ENCODE results near the gene TSNAX. TPM values are rescaled to one million over a fixed set of nuclear protein-coding genes. Genes with fewer than 3 reads are reported as not detected.
A peak's percentile ranks its signal among the peaks of the same experiment; 100 is the strongest.

Gene TSNAX
- total and polyA plus RNA-seq, 9 of the 15 experiments (the other 6 are each of a cell fraction or from before 2014, with no cell fraction given) = 33.8 to 102 (median 61.2) TPM

DNA sequence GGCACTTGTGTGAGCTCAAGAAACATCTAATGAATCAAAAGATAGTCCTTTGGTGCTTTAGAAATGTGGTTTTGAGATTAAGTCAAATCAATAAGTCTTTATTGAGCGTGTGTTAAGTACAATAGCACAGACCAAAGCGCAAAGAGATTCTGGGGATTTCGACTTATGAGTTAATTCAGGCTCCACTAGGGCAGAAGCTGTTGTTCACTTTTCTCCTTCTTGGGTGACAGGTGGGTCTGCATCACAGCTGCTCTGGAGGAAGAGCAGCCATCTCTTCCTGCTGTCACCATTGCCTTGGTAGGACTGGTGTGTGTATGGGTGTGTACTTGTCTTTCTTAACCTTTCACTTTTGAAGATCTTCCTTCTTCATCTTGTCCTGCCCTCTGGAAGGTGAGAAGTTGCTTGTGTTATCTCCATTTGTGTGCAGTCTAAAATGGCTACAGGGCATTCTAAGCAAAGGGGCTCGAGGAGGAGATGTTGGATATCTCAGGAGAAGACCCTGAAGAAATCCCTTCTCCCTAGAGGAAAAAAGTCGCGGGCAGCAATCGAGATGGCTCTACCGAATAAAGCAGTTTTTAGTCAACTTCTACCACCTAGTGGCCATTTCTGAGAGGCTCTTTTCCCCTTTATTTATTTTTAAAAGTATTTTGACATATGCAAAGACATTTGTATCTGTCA lies 75.3 kb downstream of the TSNAX start (continued):
- TF ChIP-seq SMARCA4 (IDR thresholded peaks at IDR 0.05) = 0 out of 2 replicates have a peak, but pooled peaks have one; percentile 14
- no peak for TF ChIP-seq CBX1 (IDR thresholded peaks at IDR 0.05; ENCODE audit: low read depth)
- TF ChIP-seq, protein P1, sequence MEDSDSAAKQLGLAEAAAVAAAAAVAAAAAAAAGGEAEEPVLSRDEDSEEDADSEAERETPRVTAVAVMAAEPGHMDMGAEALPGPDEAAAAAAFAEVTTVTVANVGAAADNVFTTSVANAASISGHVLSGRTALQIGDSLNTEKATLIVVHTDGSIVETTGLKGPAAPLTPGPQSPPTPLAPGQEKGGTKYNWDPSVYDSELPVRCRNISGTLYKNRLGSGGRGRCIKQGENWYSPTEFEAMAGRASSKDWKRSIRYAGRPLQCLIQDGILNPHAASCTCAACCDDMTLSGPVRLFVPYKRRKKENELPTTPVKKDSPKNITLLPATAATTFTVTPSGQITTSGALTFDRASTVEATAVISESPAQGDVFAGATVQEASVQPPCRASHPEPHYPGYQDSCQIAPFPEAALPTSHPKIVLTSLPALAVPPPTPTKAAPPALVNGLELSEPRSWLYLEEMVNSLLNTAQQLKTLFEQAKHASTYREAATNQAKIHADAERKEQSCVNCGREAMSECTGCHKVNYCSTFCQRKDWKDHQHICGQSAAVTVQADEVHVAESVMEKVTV (CRISPR knock-in tag; IDR thresholded peaks at IDR 0.05) = peak; percentile 93
- TF ChIP-seq ZFP30 (CRISPR knock-in tag; IDR thresholded peaks at IDR 0.05; ENCODE audit: borderline replicate concordance) = no peak
- TF ChIP-seq, protein P2, sequence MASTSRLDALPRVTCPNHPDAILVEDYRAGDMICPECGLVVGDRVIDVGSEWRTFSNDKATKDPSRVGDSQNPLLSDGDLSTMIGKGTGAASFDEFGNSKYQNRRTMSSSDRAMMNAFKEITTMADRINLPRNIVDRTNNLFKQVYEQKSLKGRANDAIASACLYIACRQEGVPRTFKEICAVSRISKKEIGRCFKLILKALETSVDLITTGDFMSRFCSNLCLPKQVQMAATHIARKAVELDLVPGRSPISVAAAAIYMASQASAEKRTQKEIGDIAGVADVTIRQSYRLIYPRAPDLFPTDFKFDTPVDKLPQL (IDR thresholded peaks at IDR 0.05; ENCODE audit: extremely low read depth, insufficient read length) = no peak
- TF ChIP-seq MXI1 (IDR thresholded peaks at IDR 0.05; ENCODE audit: low read depth, low read length) = no peak
- TF ChIP-seq ARID2 (IDR thresholded peaks at IDR 0.05) = 0 out of 2 replicates have a peak, but pooled peaks have one; percentile 23
- TF ChIP-seq, protein P3, sequence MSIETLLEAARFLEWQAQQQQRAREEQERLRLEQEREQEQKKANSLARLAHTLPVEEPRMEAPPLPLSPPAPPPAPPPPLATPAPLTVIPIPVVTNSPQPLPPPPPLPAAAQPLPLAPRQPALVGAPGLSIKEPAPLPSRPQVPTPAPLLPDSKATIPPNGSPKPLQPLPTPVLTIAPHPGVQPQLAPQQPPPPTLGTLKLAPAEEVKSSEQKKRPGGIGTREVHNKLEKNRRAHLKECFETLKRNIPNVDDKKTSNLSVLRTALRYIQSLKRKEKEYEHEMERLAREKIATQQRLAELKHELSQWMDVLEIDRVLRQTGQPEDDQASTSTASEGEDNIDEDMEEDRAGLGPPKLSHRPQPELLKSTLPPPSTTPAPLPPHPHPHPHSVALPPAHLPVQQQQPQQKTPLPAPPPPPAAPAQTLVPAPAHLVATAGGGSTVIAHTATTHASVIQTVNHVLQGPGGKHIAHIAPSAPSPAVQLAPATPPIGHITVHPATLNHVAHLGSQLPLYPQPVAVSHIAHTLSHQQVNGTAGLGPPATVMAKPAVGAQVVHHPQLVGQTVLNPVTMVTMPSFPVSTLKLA (conservative IDR thresholded peaks at IDR 0.05) = peak in 1 of 2 experiments; percentile 25; a peak in 1 of 4 replicates
- no peak for TF ChIP-seq HDAC6 (IDR thresholded peaks at IDR 0.05; ENCODE audit: low read depth, low read length)
- TF ChIP-seq, protein P4, sequence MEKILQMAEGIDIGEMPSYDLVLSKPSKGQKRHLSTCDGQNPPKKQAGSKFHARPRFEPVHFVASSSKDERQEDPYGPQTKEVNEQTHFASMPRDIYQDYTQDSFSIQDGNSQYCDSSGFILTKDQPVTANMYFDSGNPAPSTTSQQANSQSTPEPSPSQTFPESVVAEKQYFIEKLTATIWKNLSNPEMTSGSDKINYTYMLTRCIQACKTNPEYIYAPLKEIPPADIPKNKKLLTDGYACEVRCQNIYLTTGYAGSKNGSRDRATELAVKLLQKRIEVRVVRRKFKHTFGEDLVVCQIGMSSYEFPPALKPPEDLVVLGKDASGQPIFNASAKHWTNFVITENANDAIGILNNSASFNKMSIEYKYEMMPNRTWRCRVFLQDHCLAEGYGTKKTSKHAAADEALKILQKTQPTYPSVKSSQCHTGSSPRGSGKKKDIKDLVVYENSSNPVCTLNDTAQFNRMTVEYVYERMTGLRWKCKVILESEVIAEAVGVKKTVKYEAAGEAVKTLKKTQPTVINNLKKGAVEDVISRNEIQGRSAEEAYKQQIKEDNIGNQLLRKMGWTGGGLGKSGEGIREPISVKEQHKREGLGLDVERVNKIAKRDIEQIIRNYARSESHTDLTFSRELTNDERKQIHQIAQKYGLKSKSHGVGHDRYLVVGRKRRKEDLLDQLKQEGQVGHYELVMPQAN (IDR thresholded peaks at IDR 0.05; ENCODE audit: borderline replicate concordance) = peak; percentile 38; the same call in 1 of the 2 replicates
- no peak for TF ChIP-seq NELFE (IDR thresholded peaks at IDR 0.05; ENCODE audit: insufficient read depth, insufficient read length)
- 0 out of 2 replicates have a peak, but pooled peaks have one; percentile 32 for TF ChIP-seq KLF16 (IDR thresholded peaks at IDR 0.05)
- TF ChIP-seq, protein P5, sequence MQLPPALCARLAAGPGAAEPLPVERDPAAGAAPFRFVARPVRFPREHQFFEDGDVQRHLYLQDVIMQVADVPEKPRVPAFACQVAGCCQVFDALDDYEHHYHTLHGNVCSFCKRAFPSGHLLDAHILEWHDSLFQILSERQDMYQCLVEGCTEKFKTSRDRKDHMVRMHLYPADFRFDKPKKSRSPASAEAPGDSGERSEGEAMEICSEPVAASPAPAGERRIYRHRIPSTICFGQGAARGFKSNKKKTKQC (CRISPR knock-in tag; IDR thresholded peaks at IDR 0.05) = no peak
- peak; percentile 50; the same call in 1 of the 2 replicates for TF ChIP-seq CTBP1 (IDR thresholded peaks at IDR 0.05; ENCODE audit: borderline replicate concordance)
- TF ChIP-seq SOX6 (IDR thresholded peaks at IDR 0.05) = 0 out of 2 replicates have a peak, but pooled peaks have one; percentile 15
- TF ChIP-seq SMC3 (conservative IDR thresholded peaks at IDR 0.05; ENCODE audit: insufficient read depth, low read depth, low read length) = peak; percentile 61; the same call in 1 of the 2 replicates
- TF ChIP-seq, protein P6, sequence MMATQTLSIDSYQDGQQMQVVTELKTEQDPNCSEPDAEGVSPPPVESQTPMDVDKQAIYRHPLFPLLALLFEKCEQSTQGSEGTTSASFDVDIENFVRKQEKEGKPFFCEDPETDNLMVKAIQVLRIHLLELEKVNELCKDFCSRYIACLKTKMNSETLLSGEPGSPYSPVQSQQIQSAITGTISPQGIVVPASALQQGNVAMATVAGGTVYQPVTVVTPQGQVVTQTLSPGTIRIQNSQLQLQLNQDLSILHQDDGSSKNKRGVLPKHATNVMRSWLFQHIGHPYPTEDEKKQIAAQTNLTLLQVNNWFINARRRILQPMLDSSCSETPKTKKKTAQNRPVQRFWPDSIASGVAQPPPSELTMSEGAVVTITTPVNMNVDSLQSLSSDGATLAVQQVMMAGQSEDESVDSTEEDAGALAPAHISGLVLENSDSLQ (IDR thresholded peaks at IDR 0.05) = peak; percentile 87
- 0 out of 2 replicates have a peak, but pooled peaks have one; percentile 22 for TF ChIP-seq L3MBTL2 (IDR thresholded peaks at IDR 0.05)
- peak in 1 of 3 experiments; percentile 31 for TF ChIP-seq YY1 (IDR thresholded peaks at IDR 0.05; ENCODE audit: borderline replicate concordance in 1 of 3, control insufficient read depth in 1 of 3, extremely low read depth in 1 of 3, insufficient read depth in 3 of 3, insufficient read length in 1 of 3, insufficient replicate concordance in 2 of 3, low read depth in 1 of 3, low read length in 2 of 3)
